ENCODE results near the gene SUMO3.

Gene SUMO3

DNA sequence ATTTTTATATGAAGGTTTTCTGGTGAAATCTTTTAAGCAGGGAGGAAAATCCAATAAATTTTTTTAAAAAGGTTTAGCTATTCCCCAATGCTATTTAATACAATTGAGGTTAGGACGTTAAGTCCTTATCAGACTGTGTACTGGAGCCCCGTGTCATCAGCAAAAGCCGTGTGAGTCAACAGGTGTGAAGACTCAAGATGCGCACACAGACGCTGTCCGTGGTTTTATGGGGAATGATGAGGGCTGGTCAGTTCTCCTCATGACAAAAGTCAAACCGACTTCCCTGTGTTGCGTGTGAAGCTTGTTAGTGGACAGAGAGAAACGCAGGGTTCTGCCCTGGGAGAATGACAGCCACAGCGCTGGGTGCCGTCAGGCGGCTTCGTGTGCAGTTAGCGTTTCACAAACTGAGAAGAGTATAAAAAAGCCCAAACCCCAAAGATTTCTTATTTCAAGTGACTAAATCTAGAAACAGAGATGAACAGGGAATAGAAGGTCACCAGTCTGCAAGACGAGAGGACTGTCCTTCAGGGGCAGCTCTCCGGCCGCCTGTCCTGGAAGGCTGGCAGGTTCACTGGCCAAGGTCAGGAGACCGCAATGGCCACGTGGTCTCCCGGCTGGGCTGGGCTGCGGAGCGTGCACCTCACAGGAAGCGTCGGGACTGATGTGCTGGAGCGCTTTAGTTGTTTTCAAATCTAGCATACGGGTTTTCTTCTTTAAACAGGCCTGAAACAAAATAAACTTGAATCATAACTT lies 33.2 kb upstream of the SUMO3 start:
- peak overlapping the region; percentile 84 for H3K27ac Mint-ChIP-seq
- peak overlapping the region; percentile 8 for H3K4me3 Mint-ChIP-seq

DNA sequence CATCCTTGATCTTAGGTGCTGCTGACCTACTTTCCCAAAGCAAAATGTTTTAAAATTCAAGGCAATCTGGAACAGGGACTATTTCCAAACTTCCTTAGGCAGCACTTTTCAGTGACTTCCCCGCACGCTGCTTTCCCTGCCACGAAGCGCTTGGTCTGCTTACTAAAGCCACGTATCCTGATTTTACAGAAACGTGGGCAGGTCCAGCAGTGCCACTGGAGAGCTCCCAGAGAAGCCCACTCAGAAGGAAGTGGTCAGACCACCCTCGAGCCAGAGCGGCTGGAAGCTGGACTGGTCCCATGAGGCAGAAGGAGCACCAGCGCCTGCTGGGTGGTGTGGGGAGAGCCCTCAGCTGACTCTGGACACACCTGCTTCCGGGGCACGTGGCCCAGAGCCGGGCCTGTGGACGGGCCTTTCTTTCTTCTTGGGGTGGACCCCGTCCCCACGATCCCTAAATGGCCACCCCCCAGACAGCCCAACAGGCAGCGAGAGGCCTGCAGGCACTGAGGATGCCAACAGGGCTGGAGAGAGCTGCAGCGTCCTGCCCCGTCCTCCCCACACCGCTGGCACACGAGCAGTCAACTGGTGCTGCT lies 32.4 kb upstream of the SUMO3 start:
- Mint-ChIP-seq H3K4me3 (no peak overlapping the region), H3K4me1 (peaks cover 62% of the 10 kb centered on the region), H3K36me3 (peaks cover 3% of the 10 kb centered on the region), H3K27ac (no peak overlapping the region), H3K9me3 (no peaks in the 10 kb centered on the region), H3K27me3 (no peaks in the 10 kb centered on the region)

More for the DNA sequence above, 33.2 kb upstream of the SUMO3 start:
- peaks cover 58% of the 10 kb centered on the region for H3K4me1 Mint-ChIP-seq
- no peaks in the 10 kb centered on the region for H3K27me3 Mint-ChIP-seq
- no peaks in the 10 kb centered on the region for H3K9me3 Mint-ChIP-seq
- H3K36me3 Mint-ChIP-seq, result peaks cover 7% of the 10 kb centered on the region

DNA sequence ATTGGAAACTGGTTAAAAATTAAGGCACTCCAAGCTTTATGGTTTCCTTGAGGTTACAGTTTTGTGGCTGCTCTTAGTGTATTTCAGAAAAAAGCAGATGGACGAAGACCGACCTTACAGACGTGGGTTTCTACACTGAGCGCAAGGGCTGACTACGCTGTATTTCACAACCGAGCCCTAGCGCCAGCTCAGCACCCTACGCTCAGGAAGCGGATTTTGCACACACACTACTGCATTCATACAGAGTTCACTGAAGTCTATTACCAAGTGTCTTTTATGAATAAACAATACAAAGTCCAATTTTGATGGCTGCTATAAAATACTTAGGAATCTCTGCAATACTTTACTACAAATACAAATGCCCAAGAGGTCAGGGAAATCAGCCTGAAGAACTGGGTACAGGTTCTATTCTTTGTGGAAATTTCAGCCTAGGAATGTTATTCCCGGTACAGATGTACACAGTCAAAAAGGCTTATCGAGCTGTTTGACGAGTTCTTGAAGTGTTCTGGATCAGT lies 31.8 kb upstream of the SUMO3 start:
- Mint-ChIP-seq H3K27ac (no peak overlapping the region), H3K4me3 (no peak overlapping the region), H3K36me3 (peaks cover 3% of the 10 kb centered on the region), H3K4me1 (peaks cover 57% of the 10 kb centered on the region), H3K27me3 (no peaks in the 10 kb centered on the region), H3K9me3 (no peaks in the 10 kb centered on the region)

DNA sequence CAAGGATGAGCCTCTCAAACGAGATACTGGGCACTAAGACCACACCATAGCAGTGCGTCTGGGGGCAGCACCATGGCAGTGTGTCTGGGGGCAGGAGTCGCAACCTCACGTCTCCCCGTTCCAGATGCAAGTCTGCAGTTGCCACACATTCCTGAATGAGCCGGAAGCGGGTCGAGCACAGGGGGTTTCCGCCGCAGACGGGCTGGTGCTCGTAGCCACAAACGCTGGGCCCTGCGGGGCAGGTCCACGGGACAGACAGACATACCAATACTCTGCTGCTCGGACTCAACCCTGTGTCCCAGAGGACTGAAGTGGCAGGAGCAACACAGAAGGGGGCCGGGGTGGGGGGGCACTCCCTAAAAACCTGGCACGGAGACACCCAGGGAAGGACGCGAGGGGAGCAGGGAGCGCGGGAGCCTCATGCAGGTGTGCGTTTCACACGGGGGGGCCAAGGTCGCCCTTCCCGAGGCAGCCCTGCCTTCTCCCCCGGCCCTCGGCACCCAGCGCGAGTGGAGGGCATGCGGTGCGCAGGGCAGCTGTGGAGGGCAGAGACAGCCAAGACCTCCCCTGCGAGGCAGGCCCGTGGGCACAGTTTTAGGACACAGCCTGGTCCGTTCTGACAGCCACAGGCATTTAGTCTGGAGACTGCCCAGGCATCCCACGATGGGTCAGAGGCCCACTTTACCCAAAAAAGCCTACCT lies 31.1 kb upstream of the SUMO3 start:
- Mint-ChIP-seq H3K4me3 (no peak overlapping the region), H3K27me3 (no peaks in the 10 kb centered on the region), H3K9me3 (no peaks in the 10 kb centered on the region), H3K4me1 (peaks cover 52% of the 10 kb centered on the region), H3K36me3 (peaks cover 3% of the 10 kb centered on the region), H3K27ac (no peak overlapping the region)

DNA sequence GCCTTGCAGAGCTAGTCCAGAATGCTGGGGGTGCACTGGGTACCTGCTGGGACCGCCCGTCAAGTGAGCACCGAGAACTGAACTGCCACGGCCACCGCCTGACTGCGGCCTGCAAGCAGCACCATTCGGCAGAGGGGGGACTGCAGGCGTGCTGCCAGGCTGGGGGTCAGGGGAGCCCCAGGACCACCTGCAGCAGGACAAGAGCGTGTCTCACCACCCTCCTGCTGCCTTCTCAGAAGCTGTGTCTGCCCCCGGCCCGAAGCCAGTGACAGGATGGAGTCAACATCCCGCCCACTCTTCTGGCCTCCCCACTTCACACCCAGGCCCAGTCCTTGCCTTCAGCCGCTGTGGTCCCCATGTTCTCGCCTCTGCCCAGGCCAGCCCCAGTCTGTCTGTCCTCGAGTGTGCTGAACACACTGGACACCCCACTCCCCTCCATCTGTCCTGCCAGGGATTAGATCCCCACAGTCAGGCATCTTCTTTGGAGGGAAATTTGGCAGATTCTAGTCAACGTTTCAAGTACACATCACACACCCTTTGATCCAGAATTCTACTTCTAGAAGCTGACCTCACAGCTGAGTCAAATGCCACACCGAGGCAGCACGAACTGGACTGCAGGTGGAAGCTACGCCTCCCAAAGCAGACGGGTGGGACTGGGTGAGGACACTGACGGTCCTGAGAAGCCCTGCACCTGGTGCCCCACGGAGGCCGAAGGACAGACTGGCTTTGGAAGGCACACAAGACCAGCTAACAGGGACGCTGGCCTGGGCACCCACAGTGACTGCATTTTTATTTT lies 29.6 kb upstream of the SUMO3 start:
- peaks cover 3% of the 10 kb centered on the region for H3K36me3 Mint-ChIP-seq
- H3K4me1 Mint-ChIP-seq, result peaks cover 37% of the 10 kb centered on the region
- H3K9me3 Mint-ChIP-seq, result no peaks in the 10 kb centered on the region
- H3K4me3 Mint-ChIP-seq, result peak overlapping the region; percentile 26
- no peaks in the 10 kb centered on the region for H3K27me3 Mint-ChIP-seq
- H3K27ac Mint-ChIP-seq, result peak overlapping the region; percentile 51

DNA sequence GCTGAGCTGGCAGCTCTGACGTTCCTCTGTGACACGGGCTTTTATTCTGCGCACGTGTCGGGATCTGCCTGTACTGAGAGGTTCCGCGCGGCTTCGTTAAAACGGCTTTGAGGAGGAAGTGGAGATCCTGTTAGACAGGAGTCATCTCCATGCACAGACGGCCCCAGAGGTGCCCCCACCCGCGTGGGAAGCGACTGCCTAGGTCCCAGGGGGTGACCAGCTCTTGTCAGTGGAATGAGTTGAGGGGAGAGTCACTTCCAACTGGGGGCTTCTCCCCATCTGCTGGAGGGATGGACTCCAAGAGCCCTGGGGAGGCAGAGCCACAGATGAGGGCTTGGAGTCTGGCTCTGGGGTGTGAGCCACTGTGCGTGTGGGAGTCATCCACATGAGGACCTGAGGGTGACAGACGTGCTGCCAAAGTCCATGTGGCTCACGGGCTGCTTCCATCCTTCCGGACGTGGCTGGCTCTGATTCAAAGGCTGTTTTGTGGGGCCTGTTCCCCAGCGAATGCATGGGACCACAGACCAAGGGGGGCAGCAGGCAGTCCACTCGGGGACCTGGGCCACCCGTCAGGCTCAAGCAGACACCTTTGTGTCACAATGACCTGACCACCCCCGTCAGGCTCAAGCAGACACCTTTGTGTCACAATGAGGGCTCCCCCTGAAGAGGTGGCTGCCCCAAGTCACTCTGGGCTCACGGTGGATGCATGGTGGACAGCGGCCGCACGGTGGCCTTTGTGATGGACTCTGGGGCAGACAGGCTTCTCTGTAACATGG lies 28.8 kb upstream of the SUMO3 start:
- Mint-ChIP-seq H3K4me3 (peak overlapping the region; percentile 79), H3K36me3 (peaks cover 3% of the 10 kb centered on the region), H3K4me1 (peaks cover 29% of the 10 kb centered on the region), H3K27me3 (no peaks in the 10 kb centered on the region), H3K27ac (peak overlapping the region; percentile 86), H3K9me3 (no peaks in the 10 kb centered on the region)

DNA sequence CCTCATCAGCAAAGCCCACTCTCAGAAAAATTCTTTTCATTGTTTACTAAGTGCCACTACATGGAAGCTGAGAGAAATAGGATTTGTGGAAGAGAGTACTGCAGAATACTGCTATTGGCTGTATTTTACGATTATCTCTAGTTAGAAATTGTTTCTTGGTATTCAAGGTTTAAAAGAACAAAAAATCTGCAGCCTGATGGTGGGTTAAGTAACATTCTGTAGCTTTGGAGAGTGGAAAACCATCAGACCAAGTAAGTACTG lies 28.3 kb upstream of the SUMO3 start:
- Mint-ChIP-seq H3K36me3 (peaks cover 3% of the 10 kb centered on the region), H3K4me3 (peak overlapping the region; percentile 79), H3K9me3 (no peaks in the 10 kb centered on the region), H3K4me1 (peaks cover 24% of the 10 kb centered on the region), H3K27me3 (no peaks in the 10 kb centered on the region), H3K27ac (peak overlapping the region; percentile 86)

DNA sequence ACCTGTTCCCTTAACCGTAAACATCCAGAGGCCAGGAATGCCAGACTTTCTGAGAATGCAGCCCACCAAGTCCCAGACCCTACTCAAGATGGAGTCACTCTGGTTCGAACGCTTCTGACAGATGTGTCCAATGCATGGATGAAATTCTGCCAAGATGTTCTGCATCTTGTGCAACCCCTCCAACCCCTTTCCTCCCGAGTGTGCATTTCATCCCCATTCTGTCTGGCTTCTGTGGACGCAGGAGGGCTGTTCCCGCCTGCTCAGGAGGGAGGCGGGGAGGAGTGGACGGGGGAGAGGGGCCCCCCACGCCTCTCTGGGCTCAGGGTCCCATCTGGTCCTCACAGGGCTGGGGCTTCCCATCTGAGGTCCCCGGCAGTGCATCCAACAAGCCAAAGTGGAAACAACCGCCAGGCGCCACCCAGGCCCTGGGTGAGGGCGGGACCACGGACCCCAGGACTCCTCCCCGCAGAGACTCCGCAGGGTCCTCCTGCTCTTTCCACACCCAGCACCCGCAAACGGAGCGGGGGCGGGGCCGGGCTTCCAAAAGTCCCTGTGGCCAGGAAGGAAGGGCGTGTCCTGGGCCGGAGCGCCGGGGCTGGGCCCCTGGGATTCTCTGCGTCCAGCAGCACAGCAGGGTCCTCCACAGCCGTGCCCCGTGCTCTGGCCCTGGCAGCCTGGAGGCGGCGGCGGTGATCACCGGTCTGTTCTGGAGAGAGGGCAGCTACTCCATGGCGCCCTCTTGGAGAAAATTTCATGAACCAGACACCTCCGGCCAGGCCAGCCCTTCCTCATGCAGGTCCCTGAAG lies 27.8 kb upstream of the SUMO3 start:
- Mint-ChIP-seq H3K27ac (no peak overlapping the region), H3K4me3 (peak overlapping the region; percentile 79), H3K4me1 (peaks cover 19% of the 10 kb centered on the region), H3K9me3 (no peaks in the 10 kb centered on the region), H3K27me3 (no peaks in the 10 kb centered on the region), H3K36me3 (no peaks in the 10 kb centered on the region)

DNA sequence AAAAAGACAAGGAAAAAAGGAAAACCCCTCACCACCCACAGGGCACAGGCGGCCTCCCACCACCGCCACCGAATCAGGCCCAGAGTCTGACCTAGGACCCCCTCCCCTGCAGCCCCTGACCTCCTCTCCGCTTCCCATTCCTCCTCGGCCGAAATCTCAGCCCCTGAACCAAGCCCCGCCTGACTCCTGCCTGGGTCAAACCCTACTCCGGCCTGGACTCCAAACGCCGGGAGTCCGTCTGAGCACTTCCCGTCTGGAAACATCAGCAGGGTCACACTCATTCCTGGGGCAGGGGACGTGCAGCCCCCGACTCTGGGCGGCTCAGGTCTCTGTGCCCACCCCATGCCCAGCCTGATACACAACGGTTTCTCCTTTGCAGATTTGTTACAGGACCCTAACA lies 26.4 kb upstream of the SUMO3 start:
- no peaks in the 10 kb centered on the region for H3K36me3 Mint-ChIP-seq
- H3K27ac Mint-ChIP-seq, result no peak overlapping the region
- no peaks in the 10 kb centered on the region for H3K9me3 Mint-ChIP-seq
- peaks cover 19% of the 10 kb centered on the region for H3K4me1 Mint-ChIP-seq
- H3K27me3 Mint-ChIP-seq, result peaks cover 1% of the 10 kb centered on the region
- H3K4me3 Mint-ChIP-seq, result no peak overlapping the region

DNA sequence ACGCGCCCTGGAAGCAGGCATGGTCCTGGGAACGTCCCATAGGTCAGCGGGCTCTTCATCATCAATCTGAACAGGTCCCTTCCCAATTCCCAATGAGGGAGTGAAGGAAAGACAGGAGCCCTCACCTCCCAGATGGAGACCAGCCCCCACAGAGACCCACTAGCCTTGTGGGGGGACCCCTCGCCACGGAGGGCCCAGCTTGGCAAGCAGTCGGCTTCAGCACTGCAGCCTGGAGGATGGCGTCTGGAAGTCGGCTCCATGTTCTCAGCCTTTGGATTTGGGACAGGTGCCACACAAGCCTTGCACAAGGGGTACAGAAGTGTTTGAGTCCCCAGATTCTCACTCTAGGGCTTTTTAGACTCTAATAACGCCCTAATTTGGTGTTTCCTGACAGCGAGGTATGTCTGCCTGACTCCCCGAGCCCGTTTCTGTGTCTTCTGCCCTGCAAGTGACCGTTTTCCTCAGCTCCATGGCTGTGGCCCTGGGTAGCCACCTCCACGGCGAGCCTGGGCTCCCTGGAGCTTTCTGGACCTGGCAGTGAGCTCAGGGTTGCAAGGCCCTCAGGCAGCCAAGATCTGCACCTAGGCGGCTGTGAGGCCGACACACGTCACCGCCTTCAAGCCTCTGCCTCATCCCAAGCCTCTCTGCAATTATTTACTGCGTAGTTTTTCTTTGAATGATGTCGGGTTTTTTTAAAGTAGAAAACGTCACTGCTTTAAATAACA lies 25.0 kb upstream of the SUMO3 start:
- Mint-ChIP-seq H3K9me3 (no peaks in the 10 kb centered on the region), H3K27me3 (peaks cover 1% of the 10 kb centered on the region), H3K4me1 (peaks cover 19% of the 10 kb centered on the region), H3K36me3 (no peaks in the 10 kb centered on the region), H3K27ac (no peak overlapping the region), H3K4me3 (no peak overlapping the region)

DNA sequence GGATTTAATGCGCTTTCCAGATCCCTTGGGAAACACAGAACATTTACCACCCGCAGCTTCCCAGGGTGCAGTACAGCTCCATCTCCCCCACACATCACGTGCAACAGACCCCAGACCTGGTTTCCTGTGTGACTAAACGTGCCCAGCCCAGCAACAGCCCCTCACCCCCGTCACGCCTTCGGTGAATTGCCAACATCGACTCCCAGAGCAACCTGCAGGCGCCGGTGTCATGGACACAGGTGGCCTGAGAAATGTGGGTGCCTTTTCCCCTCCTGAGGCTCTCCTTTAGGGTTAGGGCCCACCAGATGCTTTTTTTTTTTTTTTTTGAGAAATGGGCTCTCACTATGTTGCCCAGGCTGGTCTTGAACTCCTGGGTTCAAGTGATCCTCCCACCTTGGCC lies 24.2 kb upstream of the SUMO3 start:
- Mint-ChIP-seq H3K9me3 (no peaks in the 10 kb centered on the region), H3K27me3 (peaks cover 1% of the 10 kb centered on the region), H3K4me3 (no peak overlapping the region), H3K4me1 (peaks cover 16% of the 10 kb centered on the region), H3K27ac (no peak overlapping the region), H3K36me3 (no peaks in the 10 kb centered on the region)

DNA sequence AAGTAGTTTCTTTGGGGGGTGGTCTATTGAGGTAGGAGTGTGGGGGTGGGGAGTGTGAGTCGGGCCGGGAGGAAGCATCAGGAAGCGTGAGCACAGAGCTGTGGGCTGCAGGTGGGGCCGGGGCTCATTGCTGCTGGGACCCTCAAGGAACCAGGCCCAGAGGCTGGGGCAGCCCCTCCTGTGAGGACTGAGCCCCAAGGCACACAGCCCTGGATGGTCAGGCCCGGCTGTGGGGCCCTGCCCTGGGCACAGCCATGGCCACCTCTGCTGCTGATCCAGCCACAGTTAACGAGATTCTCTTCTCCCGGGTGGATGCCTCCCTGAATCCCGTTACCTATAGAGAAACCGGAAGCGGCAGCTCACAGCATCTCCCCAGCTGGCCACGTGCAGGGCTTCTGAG lies 22.9 kb upstream of the SUMO3 start:
- H3K9me3 Mint-ChIP-seq, result no peaks in the 10 kb centered on the region
- H3K27ac Mint-ChIP-seq, result no peak overlapping the region
- no peaks in the 10 kb centered on the region for H3K36me3 Mint-ChIP-seq
- H3K27me3 Mint-ChIP-seq, result peaks cover 1% of the 10 kb centered on the region
- no peak overlapping the region for H3K4me3 Mint-ChIP-seq
- peaks cover 7% of the 10 kb centered on the region for H3K4me1 Mint-ChIP-seq

DNA sequence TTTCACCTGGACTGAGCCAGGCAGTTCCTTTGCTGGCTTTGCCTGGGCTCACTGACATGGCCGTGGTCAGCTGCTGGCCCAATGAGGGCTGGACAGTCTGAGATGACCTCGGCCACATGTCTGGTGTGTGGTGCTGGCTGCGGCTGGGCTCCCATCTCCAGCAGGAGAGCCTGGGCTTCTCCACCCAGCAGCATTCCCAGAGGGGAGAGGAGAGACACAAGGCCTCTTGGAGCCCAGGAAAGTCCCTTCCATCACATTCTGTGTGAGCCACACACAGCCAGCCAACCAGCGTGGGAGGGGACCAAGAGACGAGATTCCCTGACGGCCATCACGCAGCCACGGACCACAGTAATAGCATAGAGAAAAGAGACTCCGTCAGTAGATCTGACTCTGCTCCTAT lies 21.1 kb upstream of the SUMO3 start:
- no peak overlapping the region for H3K27ac Mint-ChIP-seq
- H3K27me3 Mint-ChIP-seq, result peaks cover 1% of the 10 kb centered on the region
- no peak overlapping the region for H3K4me3 Mint-ChIP-seq
- no peaks in the 10 kb centered on the region for H3K9me3 Mint-ChIP-seq
- no peaks in the 10 kb centered on the region for H3K4me1 Mint-ChIP-seq
- H3K36me3 Mint-ChIP-seq, result no peaks in the 10 kb centered on the region
